Common myeloid progenitor, CD34-positive (primary cell): ENCODE data around the gene TMED5.
"Not testable (repeated sequence)": the region's sequence is repeated elsewhere in the genome, so short reads cannot be mapped to it uniquely, and the experiment has no call there.

Experiments used
- CTCF ChIA-PET: fragments of 350-600 bp; sonication (Branson Sonifier 250); formaldehyde crosslinking; loops from one replicate; lab custom pipeline; 2021; ENCODE audit warnings: antibody characterized with exemption; lab: Charles Lee
- POLR2A ChIA-PET: fragments of 350-600 bp; sonication (Branson Sonifier 250); formaldehyde crosslinking; loops from one replicate; lab custom pipeline; 2021; ENCODE audit warnings: antibody characterized with exemption; lab: Charles Lee
- DNase-seq, 3 donors: peaks; one replicate each; pipeline versions ENCODE4 v3.0.0 to v3.0.0-alpha.2; 2013
- H3K27ac ChIP-seq, 2 experiments: 1 replicate in 1 of 2; 2 replicates in 1 of 2; pipeline ENCODE4 v1.7.0; 2013; ENCODE audit warnings: inconsistent platforms in 2 of 2, low read length in 2 of 2, mild to moderate bottlenecking in 2 of 2, low read depth in 1 of 2, moderate library complexity in 1 of 2; ENCODE audit not compliant: severe bottlenecking in 2 of 2, insufficient read depth in 1 of 2, poor library complexity in 1 of 2
- H3K27me3 ChIP-seq, 5 experiments: replicated peaks in 2 of 5; 1 replicate in 3 of 5; 2 replicates in 2 of 5; pipeline versions ENCODE4 v1.6.1 to v1.7.0; 2013; ENCODE audit warnings: low read length in 4 of 5, mild to moderate bottlenecking in 2 of 5, moderate library complexity in 2 of 5, inconsistent platforms in 1 of 5; ENCODE audit not compliant: insufficient read depth in 5 of 5, control insufficient read depth in 4 of 5
- H3K36me3 ChIP-seq, 4 experiments: 1 replicate in 2 of 4; 2 replicates in 2 of 4; pipeline versions ENCODE4 v1.6.1 to v1.7.0; 2013; ENCODE audit warnings: low read length in 3 of 4, control low read depth in 1 of 4, mild to moderate bottlenecking in 1 of 4; ENCODE audit not compliant: control insufficient read depth in 4 of 4, insufficient read depth in 4 of 4
- H3K4me1 ChIP-seq, 4 experiments: 1 replicate in 3 of 4; 2 replicates in 1 of 4; pipeline versions ENCODE4 v1.6.1 to v1.7.1; 2013; ENCODE audit warnings: low read length in 3 of 4, mild to moderate bottlenecking in 3 of 4, control low read depth in 1 of 4, inconsistent platforms in 1 of 4, moderate library complexity in 1 of 4; ENCODE audit not compliant: control insufficient read depth in 4 of 4, insufficient read depth in 4 of 4; ENCODE audit errors: control extremely low read depth in 1 of 4
- H3K4me3 ChIP-seq, 7 experiments: 1 replicate in 4 of 7; 2 replicates in 3 of 7; pipeline versions ENCODE4 v1.5.1 to v1.7.0; 2013; ENCODE audit warnings: mild to moderate bottlenecking in 7 of 7, low read length in 6 of 7, moderate library complexity in 6 of 7, inconsistent platforms in 2 of 7, low read depth in 2 of 7, control low read depth in 1 of 7; ENCODE audit not compliant: insufficient read depth in 4 of 7, control insufficient read depth in 1 of 7; ENCODE audit errors: extremely low read depth in 1 of 7
- H3K9me3 ChIP-seq, 5 experiments: 1 replicate in 4 of 5; 2 replicates in 1 of 5; pipeline versions ENCODE4 v1.6.1 to v1.7.1; 2013; ENCODE audit warnings: low read length in 4 of 5, mild to moderate bottlenecking in 2 of 5, inconsistent platforms in 1 of 5, low read depth in 1 of 5, moderate library complexity in 1 of 5; ENCODE audit not compliant: control insufficient read depth in 4 of 5, insufficient read depth in 2 of 5; ENCODE audit errors: control extremely low read depth in 1 of 5
- WGBS: methylation state at CpG from one replicate; pipeline ENCODE4 v1.1.5; 2013; ENCODE audit not compliant: insufficient coverage; 5-methylcytosine and 5-hydroxymethylcytosine counted together

The TMED5 gene

GRCh38 chr1:93174638-93175037, 5.6 kb downstream of the TMED5 start:
- CTCF ChIA-PET, H3K27me3 ChIP-seq, POLR2A ChIA-PET, DNase-seq, H3K4me3 ChIP-seq, H3K27ac ChIP-seq, H3K9me3 ChIP-seq: not testable (repeated sequence)
- WGBS: no CpG with 5 or more reads among the region's 3 CpGs
- Histone ChIP-seq H3K4me1 (peaks cover 17 to 50% (median 32%) of the 10 kb centered on the region in 4 experiments), H3K36me3 (peaks cover 3 to 15% (median 5%) of the 10 kb centered on the region in 4 experiments)

DNA sequence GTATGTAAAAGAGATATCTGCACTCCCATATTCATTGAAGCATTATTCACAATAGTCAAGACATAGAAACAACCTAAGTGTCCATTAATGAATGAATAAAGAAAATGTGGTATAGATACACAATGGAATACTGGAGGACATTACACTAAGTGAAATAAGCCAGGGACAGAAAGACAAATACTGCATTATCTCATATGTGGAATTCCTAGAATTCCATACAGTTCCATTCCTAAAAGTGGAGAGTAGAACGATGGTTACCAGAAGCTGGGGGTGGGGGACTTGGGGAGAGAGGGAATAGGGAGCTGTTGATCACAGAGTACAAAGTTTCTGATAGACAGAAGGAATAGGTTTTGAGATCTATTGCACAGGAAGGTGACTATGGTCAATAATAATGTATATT, 7.4 kb downstream of the TMED5 start:
- Histone ChIP-seq H3K27me3 (no peaks in the 10 kb centered on the region), H3K27ac (no peak overlapping the region), H3K4me1 (peaks cover 10 to 38% (median 20%) of the 10 kb centered on the region in 4 experiments), H3K4me3 (no peak overlapping the region), H3K9me3 (peaks cover 0 to 3% (median 0%) of the 10 kb centered on the region in 5 experiments), H3K36me3 (peaks cover 3 to 15% (median 7%) of the 10 kb centered on the region in 4 experiments)
- no CpG with 5 or more reads among the region's 1 CpG for WGBS
- ChIA-PET CTCF (interaction anchor here (0.6 to 1.2 kb wide), 3 partner anchors 8 to 17 kb away, joined by 3 to 6 read pairs (median 3); no protein-coding TSS in a partner anchor), POLR2A (interaction anchor here (0.6 kb wide), 1 partner anchor 57 kb away, joined by 3 read pairs; no protein-coding TSS in a partner anchor)
- DNase-seq: no peak

- no peaks in the 10 kb centered on the region for H3K27me3 ChIP-seq
- H3K9me3 ChIP-seq: peaks cover 0 to 11% (median 0%) of the 10 kb centered on the region in 5 experiments
- peaks cover 2 to 15% (median 8%) of the 10 kb centered on the region in 4 experiments for H3K36me3 ChIP-seq
- peaks cover 7 to 27% (median 14%) of the 10 kb centered on the region in 4 experiments for H3K4me1 ChIP-seq
- POLR2A ChIA-PET: interaction anchor here (0.6 kb wide), 1 partner anchor 209 kb away, joined by 3 read pairs; no protein-coding TSS in a partner anchor
- WGBS: 100% methylated on average over 1 of the region's 1 CpG
- CTCF ChIA-PET: interaction anchor here (1.0 to 1.7 kb wide), 2 partner anchors 14 to 31 kb away, joined by 3 to 5 read pairs; no protein-coding TSS in a partner anchor
- peak overlapping the region in 6 of 7 experiments; percentile 13 to 59 (median 54) for H3K4me3 ChIP-seq
- DNase-seq: no peak
- no peak overlapping the region for H3K27ac ChIP-seq
These were observed 8.6 kb downstream of the TMED5 start for GRCh38 chr1:93171549-93172034.

DNA sequence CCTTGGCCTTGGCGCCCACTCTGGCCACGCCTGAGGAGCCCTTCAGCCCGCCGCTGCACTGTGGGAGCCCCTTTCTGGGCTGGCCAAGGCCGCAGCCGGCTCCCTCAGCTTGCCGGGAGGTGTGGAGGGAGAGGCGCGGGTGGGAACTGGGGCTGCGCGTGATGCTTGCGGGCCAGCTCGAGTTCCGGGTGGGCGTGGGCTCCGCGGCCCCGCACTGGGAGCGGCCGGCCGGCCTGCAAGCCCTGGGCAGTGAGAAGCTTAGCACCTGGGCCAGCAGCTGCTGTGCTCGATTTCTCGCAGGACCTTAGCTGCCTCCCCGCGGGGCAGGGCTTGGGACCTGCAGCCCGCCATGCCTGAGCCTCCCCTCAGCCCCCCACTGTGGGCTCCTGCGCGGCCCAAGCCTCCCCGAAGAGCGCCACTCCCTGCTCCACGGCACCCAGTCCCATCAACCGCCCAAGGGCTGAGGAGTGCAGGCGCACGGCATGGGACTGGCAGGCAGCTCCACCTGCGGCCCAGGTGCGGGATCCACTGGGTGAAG, 10.0 kb downstream of the TMED5 start:
- ChIA-PET CTCF (interaction anchor here (1.3 to 1.7 kb wide), 4 partner anchors 10 to 29 kb away, joined by 3 to 5 read pairs (median 4); no protein-coding TSS in a partner anchor), POLR2A (interaction anchor here (1.1 kb wide), 1 partner anchor 91 kb away, joined by 4 read pairs; the partner anchor contains the start of gene MTF2)
- H3K4me3 ChIP-seq, H3K27me3 ChIP-seq, H3K27ac ChIP-seq, DNase-seq: not testable (repeated sequence)
- Histone ChIP-seq H3K36me3 (peaks cover 0 to 15% (median 4%) of the 10 kb centered on the region in 4 experiments), H3K9me3 (peaks cover 0 to 13% (median 0%) of the 10 kb centered on the region in 5 experiments), H3K4me1 (peaks cover 7 to 27% (median 14%) of the 10 kb centered on the region in 4 experiments)
- 98% methylated on average over 21 of the region's 36 CpGs for WGBS

DNA sequence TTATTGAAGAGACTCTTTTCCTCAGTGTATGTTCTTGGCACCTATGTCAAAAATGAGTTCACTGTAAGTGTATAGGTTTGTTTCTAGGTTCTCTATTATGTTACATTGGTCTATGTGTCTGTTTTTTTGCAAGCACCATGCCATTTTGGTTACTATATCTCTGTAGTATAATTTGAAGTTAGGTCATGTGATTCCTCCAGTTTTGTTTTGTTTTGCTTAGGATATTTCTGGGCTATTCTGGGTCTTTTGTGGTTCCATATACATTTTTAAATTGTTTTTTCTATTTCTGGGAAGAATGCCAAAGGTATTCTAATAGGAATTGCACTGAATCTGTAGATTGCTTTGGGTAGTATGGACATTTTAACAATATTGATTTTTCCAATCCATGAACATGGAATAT, 13.2 kb downstream of the TMED5 start:
- Histone ChIP-seq H3K36me3 (peaks cover 0 to 10% (median 0%) of the 10 kb centered on the region in 4 experiments), H3K4me3 (no peak overlapping the region), H3K9me3 (peaks cover 0 to 13% (median 0%) of the 10 kb centered on the region in 5 experiments), H3K4me1 (peaks cover 5 to 13% (median 10%) of the 10 kb centered on the region in 4 experiments), H3K27ac (no peak overlapping the region), H3K27me3 (no peaks in the 10 kb centered on the region)
- DNase-seq: no peak
- POLR2A ChIA-PET: interaction anchor here (0.5 to 0.6 kb wide), 2 partner anchors 11 to 19 kb away, joined by 3 read pairs; no protein-coding TSS in a partner anchor
- CTCF ChIA-PET: no interaction called here

- POLR2A ChIA-PET, H3K4me3 ChIP-seq, CTCF ChIA-PET, H3K4me1 ChIP-seq, DNase-seq, H3K27ac ChIP-seq, H3K27me3 ChIP-seq: not testable (repeated sequence)
- Histone ChIP-seq H3K9me3 (peaks cover 0 to 13% (median 0%) of the 10 kb centered on the region in 5 experiments), H3K36me3 (peaks cover 0 to 10% (median 0%) of the 10 kb centered on the region in 4 experiments)
- 100% methylated on average over 1 of the region's 1 CpG for WGBS
These were observed 14.3 kb downstream of the TMED5 start for GRCh38 chr1:93165895-93166294.
